ENCODE data around the gene LMF1. TPM values are rescaled to one million over a fixed set of nuclear protein-coding genes. Genes with fewer than 3 reads are reported as not detected.

Gene LMF1
- total and polyA plus RNA-seq, 2 of the 13 experiments (the other 11 are each of a cell fraction or from before 2014, with no cell fraction given): 6.8 to 8.5 TPM

- TF ChIP-seq HMGXB3 (CRISPR knock-in tag; IDR thresholded peaks at IDR 0.05; ENCODE audit: borderline replicate concordance) (no peak), ATF7-NPFF (CRISPR knock-in tag; IDR thresholded peaks at IDR 0.05; ENCODE audit: low read depth) (no peak), IKZF1 (IDR thresholded peaks at IDR 0.05) (no peak), ZNF3 (CRISPR knock-in tag; IDR thresholded peaks at IDR 0.05) (no peak), IKZF4 (CRISPR knock-in tag; IDR thresholded peaks at IDR 0.05; ENCODE audit: borderline replicate concordance, low read depth, not compliant biosample characterization) (no peak), CC2D1A (CRISPR knock-in tag; IDR thresholded peaks at IDR 0.05) (no peak), DRAP1 (CRISPR knock-in tag; IDR thresholded peaks at IDR 0.05) (no peak), HNRNPH1 (optimal IDR thresholded peaks at IDR 0.05; ENCODE audit: low read depth, low read length) (no peak), CREM (IDR thresholded peaks at IDR 0.05) (no peak), CREM (CRISPR knock-in tag; IDR thresholded peaks at IDR 0.05) (no peak)
Measured at GRCh38 chr16:868386-868755, 102.4 kb downstream of the LMF1 start (continued).

Data from HepG2 (cell line).